ENCODE results near the gene SLC38A5.
"Not testable (repeated sequence)": the region's sequence is repeated elsewhere in the genome, so short reads cannot be mapped to it uniquely, and the experiment has no call there.

The SLC38A5 gene

DNA sequence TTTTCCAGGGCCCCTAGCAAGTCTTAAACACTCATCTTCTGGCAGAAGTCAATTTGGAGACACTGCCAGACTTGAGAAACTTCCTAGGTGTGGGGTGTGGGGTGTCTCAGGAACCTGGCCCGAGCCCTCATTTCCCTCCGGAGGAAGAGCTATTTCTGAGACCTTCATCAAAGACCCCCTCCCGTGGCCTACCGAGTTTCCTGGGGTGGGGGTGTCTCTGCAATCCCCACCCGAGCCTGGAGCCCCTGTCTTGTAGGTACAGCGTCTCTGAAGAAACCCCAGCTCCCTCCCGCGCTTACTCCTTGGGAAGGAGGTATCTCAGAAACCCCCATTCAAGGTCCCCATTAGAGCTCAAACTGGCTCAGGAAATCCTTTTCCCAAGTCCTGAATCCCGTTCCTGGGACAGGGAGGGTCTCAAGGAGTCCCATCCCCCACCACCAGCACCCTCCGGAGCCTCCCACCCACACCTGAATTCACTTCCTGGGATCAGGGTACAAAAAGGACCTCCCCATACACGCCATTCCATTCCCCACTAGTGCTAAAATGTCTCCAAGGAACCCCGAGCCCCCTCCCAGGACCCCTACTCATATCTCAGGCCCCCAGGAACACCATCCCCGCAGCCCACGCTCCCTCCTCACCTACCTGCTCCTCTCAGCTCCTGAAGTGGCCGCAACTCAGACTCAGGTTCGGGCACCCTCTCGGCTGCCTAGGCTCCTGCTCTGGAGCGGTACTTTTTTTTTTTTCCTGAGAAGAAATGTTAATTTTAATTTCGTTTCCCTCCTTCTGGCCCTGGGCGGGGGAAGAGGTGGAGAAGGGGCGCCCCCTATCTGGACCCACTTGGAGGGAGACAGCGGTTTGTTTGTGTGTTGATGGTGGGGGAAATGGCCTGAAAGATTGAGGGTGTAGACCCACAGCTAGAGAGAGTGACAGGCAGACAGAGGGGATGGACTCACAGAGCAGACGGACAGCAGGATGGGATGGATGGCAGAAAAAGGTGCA lies 1.1 kb downstream of the SLC38A5 start:
- peak in 1 of 2 donors; percentile 5 for DNase-seq (ENCODE audit: low read depth in 2 of 2)

DNA sequence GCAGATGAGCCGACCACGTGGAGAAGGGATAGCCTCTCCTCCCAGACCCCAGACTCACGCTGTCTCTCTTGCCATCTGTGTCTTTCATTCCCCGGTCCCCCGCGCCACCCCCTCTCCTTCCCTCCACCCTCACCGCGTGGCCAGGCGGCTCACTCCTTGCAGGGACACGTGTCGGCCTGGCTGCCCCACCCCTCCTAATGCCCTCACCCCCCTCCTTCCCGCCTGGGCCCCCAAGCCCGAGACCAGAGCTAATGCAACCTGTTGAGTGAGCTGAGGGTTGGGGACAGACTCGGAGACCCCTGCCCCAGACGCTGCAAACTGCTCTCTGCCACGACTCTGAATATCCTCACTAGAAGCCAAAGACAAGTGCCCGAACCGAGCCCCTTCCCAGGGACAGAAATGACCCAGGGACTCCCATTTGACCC lies 1.8 kb downstream of the SLC38A5 start:
- DNase-seq (ENCODE audit: low read depth in 2 of 2), result no peak

DNA sequence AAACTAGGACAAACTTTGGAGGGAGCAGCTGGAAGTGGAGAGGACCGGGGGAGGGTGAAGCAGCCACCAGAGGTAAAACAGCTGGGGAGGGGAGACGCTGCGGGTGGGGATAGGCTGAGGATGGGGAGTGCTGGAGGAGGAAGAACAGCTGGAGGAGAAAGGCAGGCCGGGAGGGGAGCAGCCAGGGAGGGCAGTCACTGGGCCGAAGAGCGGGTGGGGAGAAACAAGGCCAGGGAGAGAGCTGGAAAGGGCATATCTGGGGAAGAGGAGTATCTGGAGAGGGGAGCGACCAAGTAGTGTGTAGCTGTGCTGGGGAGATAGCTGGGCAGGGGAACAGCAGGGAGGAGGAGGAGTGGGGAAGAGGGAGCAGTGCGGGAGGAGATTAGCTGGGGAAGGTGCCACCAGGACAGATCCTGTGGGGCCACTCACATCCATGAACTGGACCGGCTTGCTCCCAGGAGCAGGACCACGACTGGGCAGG lies 2.7 kb downstream of the SLC38A5 start:
- DNase-seq (ENCODE audit: low read depth in 2 of 2), result no peak

DNA sequence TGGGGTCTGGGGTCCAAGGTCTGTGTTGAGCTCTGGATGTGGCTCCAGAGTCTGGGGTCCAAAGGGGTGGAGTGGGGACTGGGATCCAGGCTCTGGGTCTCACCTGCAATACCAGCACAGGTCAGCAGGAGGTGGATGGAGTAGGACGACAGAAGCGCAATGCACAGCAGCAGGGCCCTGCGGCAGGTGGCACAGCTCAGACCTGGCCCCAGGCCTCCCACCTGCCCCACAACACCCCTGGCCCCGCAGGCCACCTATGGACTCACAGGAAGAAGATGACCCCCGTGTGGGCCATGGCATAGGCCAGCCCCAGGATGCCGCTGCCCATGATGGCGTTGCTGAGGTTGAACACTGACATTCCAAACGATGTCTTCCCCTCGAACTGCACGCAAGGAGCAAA lies 3.4 kb downstream of the SLC38A5 start:
- no peak for DNase-seq (ENCODE audit: low read depth in 2 of 2)

DNA sequence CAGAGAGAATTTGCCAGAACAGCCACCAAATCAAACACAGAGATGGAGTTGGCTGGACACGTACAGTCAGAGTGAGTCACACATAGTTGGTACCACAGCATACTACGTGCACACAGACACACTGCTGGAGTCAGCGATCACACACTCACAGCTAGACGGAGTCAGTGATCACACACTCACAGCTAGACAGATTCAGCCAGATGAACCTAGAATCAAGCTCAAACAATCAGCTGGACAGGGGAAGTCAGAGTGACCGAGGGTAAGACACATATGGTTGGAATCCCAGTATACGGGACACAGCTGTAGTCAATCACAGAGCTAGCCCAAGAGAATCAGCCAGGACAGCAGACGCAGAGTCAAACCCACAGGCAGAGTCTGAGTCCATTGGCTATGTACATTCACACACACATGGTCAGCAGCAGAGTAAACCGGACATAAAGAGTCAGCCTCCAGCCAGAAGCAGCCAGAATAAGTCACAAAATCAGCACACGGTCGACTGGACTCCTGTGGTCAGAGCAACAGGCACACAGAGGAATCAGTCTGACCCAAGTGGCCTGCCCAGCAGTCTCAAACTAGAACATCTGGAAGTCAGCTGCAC lies 4.6 kb downstream of the SLC38A5 start:
- DNase-seq (ENCODE audit: low read depth in 2 of 2), result no peak

DNA sequence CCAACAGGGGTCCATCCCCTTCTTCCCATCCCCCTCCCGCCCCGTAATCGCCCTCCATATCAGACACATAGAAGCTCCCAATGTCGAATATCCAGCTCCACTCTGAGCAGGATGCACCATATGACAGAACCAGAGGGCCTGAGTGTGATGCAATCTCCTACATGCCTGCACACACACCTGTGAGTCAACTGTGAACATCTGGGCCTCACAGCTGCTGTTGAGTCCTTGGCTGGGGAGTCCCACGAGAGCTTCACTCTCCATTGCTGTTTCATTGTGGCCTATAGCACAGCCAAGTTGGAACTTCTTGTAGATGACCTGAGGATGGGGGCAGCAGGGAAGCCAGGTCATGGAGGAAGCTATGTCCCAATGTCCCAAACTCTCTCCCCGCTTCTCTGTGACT lies 8.2 kb downstream of the SLC38A5 start:
- DNase-seq (ENCODE audit: low read depth in 2 of 2), result no peak

DNA sequence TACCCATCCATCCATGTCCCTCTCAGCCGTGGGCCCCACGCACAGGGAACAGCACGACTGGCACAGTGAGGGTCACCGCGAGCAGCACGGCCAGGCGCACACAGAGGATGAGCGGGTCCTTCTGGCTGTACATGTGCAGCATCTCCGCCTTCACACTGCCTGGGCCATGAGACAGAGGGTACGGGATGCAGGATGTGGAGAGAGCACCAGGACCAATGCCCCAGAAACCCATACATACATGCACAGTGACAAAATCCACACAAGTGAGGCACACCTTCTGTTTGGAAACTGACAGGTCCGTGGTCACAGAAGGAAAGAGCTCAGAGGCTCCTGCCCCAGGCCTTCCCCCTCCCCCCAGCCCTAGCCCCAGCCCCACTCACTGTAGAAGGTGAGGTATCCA lies 9.5 kb downstream of the SLC38A5 start:
- DNase-seq (ENCODE audit: low read depth in 2 of 2), result no peak

DNA sequence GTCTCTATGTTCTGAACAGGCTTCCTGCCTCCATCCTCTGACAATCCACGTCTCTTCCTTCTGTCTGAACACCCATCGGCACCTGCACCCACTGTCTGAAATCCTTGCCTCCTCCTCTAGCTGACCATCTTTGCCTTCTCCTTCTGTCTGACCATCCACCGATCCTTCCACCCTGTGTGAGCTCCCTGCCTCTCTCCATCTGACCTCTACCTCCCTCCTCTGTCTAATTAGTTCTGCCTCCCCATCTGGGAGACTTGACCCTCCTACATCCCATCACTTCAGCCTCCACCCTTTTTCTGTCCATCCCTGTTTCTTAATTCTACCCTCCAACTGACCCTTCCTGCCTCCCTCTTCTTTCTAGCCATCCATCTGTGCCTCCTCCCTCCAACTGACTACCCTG lies 10.0 kb downstream of the SLC38A5 start:
- no peak for DNase-seq (ENCODE audit: low read depth in 2 of 2)

DNA sequence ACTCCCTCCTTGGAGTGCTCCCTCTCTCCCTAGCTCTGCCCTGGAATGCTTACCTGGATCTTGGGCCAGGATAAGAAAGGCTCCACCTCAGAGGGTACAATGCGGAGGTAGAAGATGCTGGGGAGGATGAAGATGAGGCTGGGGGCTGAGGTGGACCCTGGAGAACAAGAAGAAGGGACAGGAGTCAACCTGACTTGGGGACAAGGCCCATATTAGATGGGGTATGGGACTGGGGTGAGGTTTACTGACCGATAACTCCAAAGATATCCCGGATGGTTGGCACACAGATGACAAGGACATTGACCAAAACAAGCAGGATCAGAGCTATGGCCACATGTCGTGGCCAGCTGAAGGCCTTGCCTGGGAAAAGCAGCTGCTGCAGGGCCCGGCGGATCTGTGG lies 10.6 kb downstream of the SLC38A5 start:
- DNase-seq (ENCODE audit: low read depth in 2 of 2), result no peak

DNA sequence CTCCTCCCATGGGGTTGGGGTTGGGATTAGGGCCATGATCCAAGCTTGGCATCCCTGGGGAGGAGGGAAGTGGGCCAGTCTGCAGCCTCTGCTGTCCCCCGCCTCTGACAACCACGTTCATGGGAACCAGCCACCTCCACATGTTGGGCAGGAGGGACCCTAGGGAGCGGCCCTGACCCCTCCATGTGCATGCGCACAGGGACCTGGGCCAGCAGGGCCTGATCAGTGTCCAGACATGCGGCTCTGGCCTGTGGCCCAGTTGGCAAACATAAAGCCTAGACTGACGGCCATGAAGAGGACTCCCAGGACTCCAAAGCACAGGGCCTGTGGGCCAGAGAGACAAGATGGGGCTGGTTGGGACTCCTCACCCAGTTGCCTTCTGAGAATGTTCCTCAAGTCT lies 11.3 kb downstream of the SLC38A5 start:
- DNase-seq (ENCODE audit: low read depth in 2 of 2), result no peak

DNA sequence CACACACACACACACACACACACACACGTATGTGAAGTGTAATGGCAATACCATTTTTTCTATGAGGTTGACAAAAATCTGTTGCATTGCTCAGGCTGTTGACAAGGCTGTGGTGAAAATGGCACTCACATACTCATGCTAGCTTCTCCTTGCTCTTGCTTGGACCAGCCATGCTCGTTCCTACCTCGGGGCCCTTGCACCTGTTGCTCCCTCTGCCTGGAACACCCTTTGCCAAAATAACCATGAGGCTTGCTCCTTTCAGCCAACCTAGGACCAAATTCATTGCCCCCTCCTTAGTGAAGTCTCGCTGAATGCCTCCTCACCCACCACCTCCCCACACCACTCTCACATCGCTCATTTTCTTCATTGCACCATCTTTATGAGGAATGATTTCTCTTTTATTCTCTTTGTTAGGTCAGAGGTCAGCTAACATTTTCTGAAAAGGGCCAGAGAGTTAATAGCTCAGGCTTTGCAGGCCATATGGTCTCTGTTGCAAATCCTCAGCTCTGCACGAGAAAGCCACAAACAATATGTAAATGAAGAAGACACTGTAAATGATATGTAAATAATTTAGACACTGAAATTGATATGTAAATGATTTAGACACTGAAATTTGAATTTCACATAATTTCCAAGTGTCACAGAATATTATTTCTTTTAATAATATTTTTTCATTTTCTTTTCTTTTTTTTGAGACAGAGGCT lies 13.3 kb downstream of the SLC38A5 start:
- DNase-seq (ENCODE audit: low read depth in 2 of 2), result no peak

DNA sequence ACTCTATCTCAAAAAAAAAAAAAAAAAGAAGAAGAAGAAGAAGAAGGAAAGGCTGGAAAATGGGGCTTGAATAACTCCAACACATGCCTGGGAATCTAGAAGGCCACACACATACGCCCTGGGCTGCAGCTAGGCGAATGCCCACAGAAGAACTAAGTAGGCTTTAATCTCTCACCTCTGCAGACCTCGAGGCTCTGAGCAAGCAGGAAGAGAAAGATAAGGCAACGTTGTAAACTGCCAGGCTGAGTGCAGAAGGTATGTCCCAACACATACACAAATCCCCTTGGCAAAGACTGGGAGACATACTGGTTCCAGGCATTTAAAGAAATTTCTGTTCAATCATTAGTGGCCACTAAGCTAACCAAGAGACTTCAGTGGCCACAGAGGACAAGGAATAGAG lies 18.4 kb downstream of the SLC38A5 start:
- DNase-seq (ENCODE audit: low read depth in 2 of 2), result no peak

DNA sequence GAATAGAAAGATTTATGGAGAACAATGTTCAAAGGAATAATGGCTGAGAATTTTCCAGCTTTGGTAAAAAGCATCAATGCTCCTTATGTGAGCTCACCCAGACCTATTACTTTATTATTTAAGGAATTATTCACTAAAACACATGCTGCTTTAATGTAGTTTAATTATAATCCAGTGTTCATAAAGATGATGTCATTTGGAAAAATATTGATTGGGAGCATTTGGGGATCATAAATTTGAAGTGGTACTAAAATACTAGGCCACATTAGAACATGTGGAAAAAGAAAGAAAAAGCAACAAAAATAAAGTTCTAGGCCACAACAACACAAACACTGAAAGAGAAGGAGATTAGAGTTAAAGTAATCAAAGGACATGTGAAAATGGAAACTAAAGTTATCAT lies 20.0 kb downstream of the SLC38A5 start:
- no peak for DNase-seq (ENCODE audit: low read depth in 2 of 2)

DNA sequence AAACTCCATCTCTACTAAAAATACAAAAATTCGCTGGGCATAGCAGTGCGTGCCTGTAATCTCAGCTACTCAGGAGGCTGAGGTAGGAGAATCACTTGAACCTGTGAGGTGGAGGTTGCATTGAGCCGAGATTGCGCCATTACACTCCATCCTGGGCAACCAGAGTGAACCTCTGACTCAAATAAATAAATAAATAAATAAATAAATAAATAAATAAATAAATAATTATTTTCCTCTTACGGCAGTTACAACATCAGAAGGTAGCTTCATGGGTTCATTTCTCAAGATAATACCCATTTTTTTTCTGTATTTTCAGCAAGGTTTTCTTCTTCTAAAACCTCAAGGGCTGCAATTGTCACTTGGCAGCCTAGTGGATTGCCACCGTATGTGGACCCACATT lies 22.9 kb downstream of the SLC38A5 start:
- DNase-seq (ENCODE audit: low read depth in 2 of 2), result not testable (repeated sequence)

DNA sequence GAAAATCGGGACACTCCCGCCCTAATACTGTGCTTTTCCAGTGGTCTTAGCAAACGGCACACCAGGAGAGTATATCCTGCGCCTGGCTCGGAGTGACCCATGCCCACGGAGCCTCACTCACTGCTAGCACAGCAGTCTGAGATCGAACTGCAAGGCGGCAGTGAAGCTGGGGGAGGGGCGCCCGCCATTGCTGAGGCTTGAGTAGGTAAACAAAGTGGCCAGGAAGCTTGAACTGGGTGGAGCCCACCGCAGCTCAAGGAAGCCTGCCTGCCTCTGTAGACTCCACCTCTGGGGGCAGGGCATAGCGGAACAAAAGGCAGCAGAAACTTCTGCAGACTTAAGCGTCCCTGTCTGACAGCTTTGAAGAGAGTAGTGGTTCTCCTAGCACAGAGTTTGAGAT lies 36.3 kb downstream of the SLC38A5 start:
- not testable (repeated sequence) for DNase-seq (ENCODE audit: low read depth in 2 of 2)

DNA sequence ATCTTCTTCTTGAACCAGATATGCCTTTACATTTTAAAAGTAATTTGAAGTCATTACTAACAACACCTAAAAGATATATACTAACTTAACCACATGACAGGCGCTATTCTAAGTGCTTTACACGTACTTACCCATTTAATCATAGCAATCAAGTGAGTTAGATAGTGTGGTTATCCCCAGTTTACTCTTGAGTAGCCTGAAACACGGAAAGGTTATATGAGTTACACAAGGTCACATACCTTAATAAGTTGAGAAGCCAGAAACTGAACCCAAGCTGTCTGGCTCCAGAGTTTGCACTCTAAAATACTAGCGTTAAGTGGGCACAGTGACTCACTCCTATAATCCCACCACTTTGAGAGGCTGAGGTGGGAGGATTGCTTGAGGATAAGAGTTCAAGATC lies 39.9 kb downstream of the SLC38A5 start:
- not testable (repeated sequence) for DNase-seq (ENCODE audit: low read depth in 2 of 2)

DNA sequence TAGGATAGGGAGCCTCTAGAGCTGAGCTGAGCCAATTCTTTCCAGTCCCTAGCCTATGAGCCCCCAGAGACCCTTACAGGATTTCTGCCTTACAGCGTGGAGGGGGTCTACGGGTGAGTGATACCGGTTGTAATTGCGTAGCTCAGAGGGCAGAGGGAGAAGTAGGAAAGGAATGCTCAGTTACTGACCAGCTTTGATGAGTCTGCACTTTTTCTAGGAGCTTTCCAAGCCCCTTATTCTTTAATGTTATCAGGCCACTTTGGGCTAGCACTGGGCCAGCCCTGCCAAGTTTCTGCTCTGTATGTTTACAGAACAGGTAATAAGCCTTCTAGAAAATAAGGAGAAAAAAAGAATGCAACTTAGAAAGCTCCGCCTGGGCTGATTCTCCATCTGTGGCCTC lies 40.5 kb downstream of the SLC38A5 start:
- DNase-seq (ENCODE audit: low read depth in 2 of 2), result not testable (repeated sequence)

DNA sequence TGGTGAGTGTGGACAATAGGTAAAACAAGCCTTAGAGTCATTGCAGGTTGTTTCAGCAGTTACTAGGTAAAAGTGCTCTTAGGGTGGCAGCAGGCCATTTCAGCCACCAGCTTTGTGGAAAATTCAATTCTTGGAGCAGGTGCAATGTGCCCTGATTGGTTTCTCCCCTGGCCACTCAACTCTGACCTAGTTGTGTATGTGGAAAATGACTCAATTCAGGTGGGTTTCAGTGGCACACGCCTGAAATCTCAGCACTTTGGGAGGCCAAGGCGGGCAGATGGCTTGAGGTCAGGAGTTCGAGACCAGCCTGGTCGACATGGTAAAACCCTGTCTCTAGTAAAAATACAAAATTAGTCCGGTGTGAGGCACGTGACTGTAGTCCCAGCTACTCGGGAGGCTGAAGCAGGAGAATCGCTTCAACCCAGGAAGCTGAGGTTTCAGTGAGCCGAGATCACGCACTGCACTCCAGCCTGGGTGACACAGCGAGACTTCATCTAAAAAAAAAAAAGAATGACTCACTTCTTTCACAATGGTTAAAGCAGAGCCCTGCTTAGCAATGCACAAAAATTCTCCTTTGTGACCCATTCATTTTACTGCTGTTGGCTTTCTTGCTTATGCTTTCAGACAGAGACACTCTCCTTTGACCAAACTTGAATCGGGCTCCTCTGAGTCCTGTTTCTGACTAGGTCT lies 42.9 kb downstream of the SLC38A5 start:
- DNase-seq (ENCODE audit: low read depth in 2 of 2), result not testable (repeated sequence)

DNA sequence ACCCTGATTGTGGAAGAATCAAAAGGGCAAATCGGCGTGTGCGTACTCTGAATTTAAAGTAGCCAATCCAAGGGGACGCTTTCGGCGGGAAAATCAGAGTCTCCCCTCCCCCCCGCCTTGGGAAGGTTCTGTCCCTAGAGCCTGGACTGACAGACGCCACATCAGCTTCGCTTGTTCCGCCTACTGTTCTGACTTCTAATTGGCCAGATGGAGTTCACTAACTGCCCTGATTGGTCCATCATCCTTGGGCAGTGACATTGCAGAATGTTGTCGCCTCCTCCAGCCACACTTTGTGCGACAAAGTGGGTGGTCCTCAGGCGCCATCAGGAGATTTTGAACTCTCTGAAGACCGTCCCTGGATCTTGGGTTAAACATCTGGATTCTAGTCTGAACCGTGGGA lies 58.2 kb downstream of the SLC38A5 start, which contains the start of gene SSX4B:
Gene SSX4B (minus strand): TSS at position 101 of the 400 bp plus-strand sequence. CDS start 588 bp downstream, outside the sequence.
- not testable (repeated sequence) for DNase-seq (ENCODE audit: low read depth in 2 of 2)
